HepG2 (cell line): Measurements from ENCODE around the gene REM2. TPM values are rescaled to one million over a fixed set of nuclear protein-coding genes. Genes with fewer than 3 reads are reported as not detected.

ENCODE experiments used
- ARNT2 ChIP-seq: sonication (generic); formaldehyde crosslinking; IDR thresholded peaks from 2 replicates; pipeline ENCODE4 v1.8.0; 2022; ENCODE audit warnings: mild to moderate bottlenecking, low read depth, missing genetic modification reagents, moderate library complexity
- ATM ChIP-seq: fragments of 450-650 bp; IDR thresholded peaks from 2 replicates; pipeline ENCODE4 v1.7.1; 2017; ENCODE audit warnings: mild to moderate bottlenecking, borderline replicate concordance
- FOXK2 ChIP-seq: fragments of 450-650 bp; IDR thresholded peaks from 2 replicates; pipeline ENCODE4 v1.6.1; 2016
- MYNN ChIP-seq: sonication (generic); formaldehyde crosslinking; IDR thresholded peaks from 2 replicates; pipeline ENCODE4 v1.4.0; 2020; ENCODE audit warnings: mild to moderate bottlenecking, low read depth, missing genetic modification reagents
- NKX3-1 ChIP-seq: sonication (generic); formaldehyde crosslinking; IDR thresholded peaks from 2 replicates; pipeline ENCODE4 v1.5.0; 2020; ENCODE audit warnings: missing genetic modification reagents
- PATZ1 ChIP-seq: sonication (generic); formaldehyde crosslinking; IDR thresholded peaks from 2 replicates; pipeline ENCODE4 v1.4.0; 2020; ENCODE audit warnings: missing genetic modification reagents
- RERE ChIP-seq: IDR thresholded peaks from 2 replicates; pipeline ENCODE4 v1.6.1; 2016; ENCODE audit warnings: low read depth, missing genetic modification reagents, missing compliant biosample characterization
- SMC3 ChIP-seq: IDR thresholded peaks from 2 replicates; pipeline ENCODE4 v1.6.1; 2011; ENCODE audit warnings: low read length, improper control_type of control experiment
- ZBTB21 ChIP-seq: sonication (generic); formaldehyde crosslinking; IDR thresholded peaks from 2 replicates; pipeline ENCODE4 v1.4.0; 2020; ENCODE audit warnings: missing genetic modification reagents
- ZNF121 ChIP-seq: sonication (generic); formaldehyde crosslinking; IDR thresholded peaks from 2 replicates; pipeline ENCODE4 v1.5.0; 2020; ENCODE audit warnings: mild to moderate bottlenecking, missing genetic modification reagents
- ZNF230 ChIP-seq: sonication (generic); formaldehyde crosslinking; IDR thresholded peaks from 2 replicates; pipeline ENCODE4 v1.4.0; 2020; ENCODE audit warnings: mild to moderate bottlenecking, missing genetic modification reagents
- ZNF251 ChIP-seq: sonication (generic); formaldehyde crosslinking; IDR thresholded peaks from 2 replicates; pipeline ENCODE4 v1.9.0; 2021; ENCODE audit warnings: mild to moderate bottlenecking, missing genetic modification reagents
- ZNF513 ChIP-seq: sonication (generic); formaldehyde crosslinking; conservative IDR thresholded peaks from 2 replicates; pipeline ENCODE4 v1.5.0; 2020; ENCODE audit warnings: missing genetic modification reagents
- polyA plus RNA-seq, 8 experiments: library from polyadenylated mRNA; depleted of rRNA in 3 of 8; stranded (reverse) in 7 of 8; unstranded in 1 of 8; fragments of >200 nt; fragmentation: Illumina TruSeq in 4 of 8; extraction: Trizol in 4 of 8; gene quantifications; 2 replicates each; pipeline versions ENCODE4 v1.2.1 to v1.2.3, GENCODE V29; 2011 to 2016; ENCODE audit warnings: low read depth in 4 of 8, missing spikeins in 1 of 8, mixed read lengths in 1 of 8; ENCODE audit not compliant: insufficient read depth in 1 of 8
- total RNA-seq, 5 experiments: library from RNA; depleted of rRNA; stranded (reverse); fragments of >200 nt; fragmentation: Illumina TruSeq; extraction: Trizol; gene quantifications; 2 replicates each; pipeline ENCODE4 v1.2.3, GENCODE V29; 2016; ENCODE audit warnings: low read depth in 1 of 5
- TF ChIP-seq, protein P1 (sequence below): sonication (generic); formaldehyde crosslinking; IDR thresholded peaks from 2 replicates; pipeline ENCODE4 v1.9.0; 2021; ENCODE audit warnings: missing genetic modification reagents, borderline replicate concordance
- TF ChIP-seq, protein P2 (sequence below): sonication (generic); formaldehyde crosslinking; IDR thresholded peaks from 2 replicates; pipeline ENCODE4 v1.4.0; 2020; ENCODE audit warnings: missing genetic modification reagents, mild to moderate bottlenecking, borderline replicate concordance

REM2 gene
- total and polyA plus RNA-seq, 2 of the 13 experiments (the other 11 are each of a cell fraction or from before 2014, with no cell fraction given), result 0.20 TPM; not detected in 1

DNA sequence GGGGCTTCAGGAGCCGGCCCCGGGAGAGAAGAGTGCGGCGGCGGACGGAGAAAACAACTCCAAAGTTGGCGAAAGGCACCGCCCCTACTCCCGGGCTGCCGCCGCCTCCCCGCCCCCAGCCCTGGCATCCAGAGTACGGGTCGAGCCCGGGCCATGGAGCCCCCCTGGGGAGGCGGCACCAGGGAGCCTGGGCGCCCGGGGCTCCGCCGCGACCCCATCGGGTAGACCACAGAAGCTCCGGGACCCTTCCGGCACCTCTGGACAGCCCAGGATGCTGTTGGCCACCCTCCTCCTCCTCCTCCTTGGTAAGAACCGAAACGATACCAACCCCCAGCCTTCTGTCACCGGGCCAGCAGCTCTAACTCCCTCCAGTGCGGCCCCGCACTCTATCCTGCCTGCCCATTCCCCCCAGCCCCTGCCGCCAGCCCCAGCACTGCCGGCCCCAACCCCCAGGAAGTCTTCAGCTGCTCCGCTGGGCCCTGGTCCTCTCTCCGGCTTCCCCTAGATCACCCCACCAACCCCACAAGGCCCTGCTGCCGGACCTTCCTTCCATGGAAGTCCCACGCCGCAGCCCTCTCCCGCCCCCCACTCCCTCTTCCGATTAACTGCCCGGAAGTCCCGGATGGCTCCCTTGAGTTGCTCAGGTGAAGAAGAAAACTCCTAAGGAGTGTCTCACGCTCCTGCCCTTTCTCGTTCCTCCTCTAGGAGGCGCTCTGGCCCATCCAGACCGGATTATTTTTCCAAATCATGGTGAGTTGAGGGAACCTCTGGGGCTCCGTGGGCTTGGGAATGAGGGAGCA, 10.8 kb upstream of the REM2 start (continued):
- TF ChIP-seq ZNF513, result 0 out of 2 replicates have a peak, but pooled peaks have one; percentile 82
- no peak for TF ChIP-seq ARNT2 (CRISPR knock-in tag)
- TF ChIP-seq ZBTB21 (CRISPR knock-in tag), result no peak
- TF ChIP-seq PATZ1 (CRISPR knock-in tag), result peak; percentile 59
- TF ChIP-seq, protein P1, sequence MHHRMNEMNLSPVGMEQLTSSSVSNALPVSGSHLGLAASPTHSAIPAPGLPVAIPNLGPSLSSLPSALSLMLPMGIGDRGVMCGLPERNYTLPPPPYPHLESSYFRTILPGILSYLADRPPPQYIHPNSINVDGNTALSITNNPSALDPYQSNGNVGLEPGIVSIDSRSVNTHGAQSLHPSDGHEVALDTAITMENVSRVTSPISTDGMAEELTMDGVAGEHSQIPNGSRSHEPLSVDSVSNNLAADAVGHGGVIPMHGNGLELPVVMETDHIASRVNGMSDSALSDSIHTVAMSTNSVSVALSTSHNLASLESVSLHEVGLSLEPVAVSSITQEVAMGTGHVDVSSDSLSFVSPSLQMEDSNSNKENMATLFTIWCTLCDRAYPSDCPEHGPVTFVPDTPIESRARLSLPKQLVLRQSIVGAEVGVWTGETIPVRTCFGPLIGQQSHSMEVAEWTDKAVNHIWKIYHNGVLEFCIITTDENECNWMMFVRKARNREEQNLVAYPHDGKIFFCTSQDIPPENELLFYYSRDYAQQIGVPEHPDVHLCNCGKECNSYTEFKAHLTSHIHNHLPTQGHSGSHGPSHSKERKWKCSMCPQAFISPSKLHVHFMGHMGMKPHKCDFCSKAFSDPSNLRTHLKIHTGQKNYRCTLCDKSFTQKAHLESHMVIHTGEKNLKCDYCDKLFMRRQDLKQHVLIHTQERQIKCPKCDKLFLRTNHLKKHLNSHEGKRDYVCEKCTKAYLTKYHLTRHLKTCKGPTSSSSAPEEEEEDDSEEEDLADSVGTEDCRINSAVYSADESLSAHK (CRISPR knock-in tag), result 0 out of 2 replicates have a peak, but pooled peaks have one; percentile 14
- no peak for TF ChIP-seq ZNF251
- no peak for TF ChIP-seq RERE
- TF ChIP-seq, protein P2, sequence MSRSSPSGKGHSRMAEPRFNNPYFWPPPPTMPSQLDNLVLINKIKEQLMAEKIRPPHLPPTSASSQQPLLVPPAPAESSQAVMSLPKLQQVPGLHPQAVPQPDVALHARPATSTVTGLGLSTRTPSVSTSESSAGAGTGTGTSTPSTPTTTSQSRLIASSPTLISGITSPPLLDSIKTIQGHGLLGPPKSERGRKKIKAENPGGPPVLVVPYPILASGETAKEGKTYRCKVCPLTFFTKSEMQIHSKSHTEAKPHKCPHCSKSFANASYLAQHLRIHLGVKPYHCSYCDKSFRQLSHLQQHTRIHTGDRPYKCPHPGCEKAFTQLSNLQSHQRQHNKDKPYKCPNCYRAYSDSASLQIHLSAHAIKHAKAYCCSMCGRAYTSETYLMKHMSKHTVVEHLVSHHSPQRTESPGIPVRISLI (CRISPR knock-in tag), result no peak
- TF ChIP-seq FOXK2, result no peak
- TF ChIP-seq ZNF121 (CRISPR knock-in tag), result no peak
- TF ChIP-seq ATM, result no peak
- TF ChIP-seq SMC3, result peak; percentile 79
- TF ChIP-seq MYNN (CRISPR knock-in tag), result no peak; the same call in 1 of the 2 replicates
- TF ChIP-seq ZNF230 (CRISPR knock-in tag), result no peak; the same call in 1 of the 2 replicates
- 0 out of 2 replicates have a peak, but pooled peaks have one; percentile 40 for TF ChIP-seq NKX3-1
